ENCODE results near the gene RNF225. TPM values are rescaled to one million over a fixed set of nuclear protein-coding genes. Genes with fewer than 3 reads are reported as not detected.

RNF225 gene
- 1.4 and 3.8 TPM in 2 replicates for total RNA-seq (2014; rRNA removed; shearing (Covaris generic))

GRCh38 chr19:58395220-58395978, at the start of gene RNF225:
TSS of gene RNF225 (plus strand) at chr19:58395656. CDS start at chr19:58396090, 434 bp downstream.

GRCh38 chr19:58352760-58353671, 42.4 kb upstream of the RNF225 start, which contains the start of gene A1BG:
TSS of gene A1BG (minus strand) at chr19:58353492. CDS start at chr19:58353437, 55 bp downstream.

GRCh38 chr19:58362272-58362994, 33.0 kb upstream of the RNF225 start, which contains the start of gene ZNF497:
TSS of gene ZNF497 (minus strand) at chr19:58362751. CDS start at chr19:58357635, 5,116 bp downstream.

GRCh38 chr19:58380662-58381459, 14.6 kb upstream of the RNF225 start, which contains the start of gene ZNF837:
TSS of gene ZNF837 (minus strand) at chr19:58381030. CDS start at chr19:58369332, 11,698 bp downstream.

GRCh38 chr19:58386576-58387337, 8.7 kb upstream of the RNF225 start, which contains the start of gene RPS5:
TSS of gene RPS5 (plus strand) at chr19:58387269. CDS start at chr19:58388138, 869 bp downstream.

GRCh38 chr19:58408152-58409009, 12.9 kb downstream of the RNF225 start, which contains the start of gene ZNF584:
TSS of gene ZNF584 (plus strand) at chr19:58408649. CDS start at chr19:58409148, 499 bp downstream.

GRCh38 chr19:58439576-58440554, 44.4 kb downstream of the RNF225 start, which contains the start of gene ZNF132:
TSS of gene ZNF132 (minus strand) at chr19:58440153. CDS start at chr19:58439821, 332 bp downstream.

Small RNA genes within 50 kb of the gene (small RNA-seq; reads per million reads assigned to genes)
- gene MIR4754 (not detected), gene RNA5SP473 (0.96 reads per million, percentile 54 among the genes with 10 or more reads in this experiment)

Other genes with a start within 250 kb of the RNF225 start
- 10.2 and 10.9 TPM in 2 replicates for gene ZNF329, start 244.9 kb upstream of the RNF225 start, total RNA-seq (2014; rRNA removed; shearing (Covaris generic))
- gene ZNF274, start 212.6 kb upstream of the RNF225 start, total RNA-seq (2014; rRNA removed; shearing (Covaris generic)): 31.2 and 31.4 TPM in 2 replicates
- 59.9 and 84.8 TPM in 2 replicates for gene ZNF544, start 166.7 kb upstream of the RNF225 start, total RNA-seq (2014; rRNA removed; shearing (Covaris generic))
- 6.1 and 6.5 TPM in 2 replicates for gene ZNF8, start 116.7 kb upstream of the RNF225 start, total RNA-seq (2014; rRNA removed; shearing (Covaris generic))
- 96.2 and 96.7 TPM in 2 replicates for gene ERVK3-1, start 90.3 kb upstream of the RNF225 start, total RNA-seq (2014; rRNA removed; shearing (Covaris generic))
- 2.9 TPM in 2 replicates for gene ZSCAN22, start 68.7 kb upstream of the RNF225 start, total RNA-seq (2014; rRNA removed; shearing (Covaris generic))
- gene A1BG, start 42.2 kb upstream of the RNF225 start, total RNA-seq (2014; rRNA removed; shearing (Covaris generic)): 13.4 and 31.9 TPM in 2 replicates
- 1.4 and 2.1 TPM in 2 replicates for gene ZNF497, start 32.9 kb upstream of the RNF225 start, total RNA-seq (2014; rRNA removed; shearing (Covaris generic))
- 5.1 and 6.8 TPM in 2 replicates for gene ZNF837, start 14.6 kb upstream of the RNF225 start, total RNA-seq (2014; rRNA removed; shearing (Covaris generic))
- gene RPS5, start 8.4 kb upstream of the RNF225 start, total RNA-seq (2014; rRNA removed; shearing (Covaris generic)): 4,542 and 4,656 TPM in 2 replicates
- 14.3 and 21.4 TPM in 2 replicates for gene ZNF584, start 13.0 kb downstream of the RNF225 start, total RNA-seq (2014; rRNA removed; shearing (Covaris generic))
- gene ZNF132, start 44.5 kb downstream of the RNF225 start, total RNA-seq (2014; rRNA removed; shearing (Covaris generic)): 0.16 and 0.19 TPM in 2 replicates
- 11.7 and 14.8 TPM in 2 replicates for gene ZNF324B, start 56.0 kb downstream of the RNF225 start, total RNA-seq (2014; rRNA removed; shearing (Covaris generic))
- gene ZNF324, start 71.4 kb downstream of the RNF225 start, total RNA-seq (2014; rRNA removed; shearing (Covaris generic)): 9.8 and 13.7 TPM in 2 replicates
- gene ZNF446, start 80.7 kb downstream of the RNF225 start, total RNA-seq (2014; rRNA removed; shearing (Covaris generic)): 22.6 and 23.1 TPM in 2 replicates
- 40.1 and 41.4 TPM in 2 replicates for gene SLC27A5, start 116.3 kb downstream of the RNF225 start, total RNA-seq (2014; rRNA removed; shearing (Covaris generic))
- 13.1 and 15.4 TPM in 2 replicates for gene ZBTB45, start 124.2 kb downstream of the RNF225 start, total RNA-seq (2014; rRNA removed; shearing (Covaris generic))
- 873 and 886 TPM in 2 replicates for gene TRIM28, start 148.4 kb downstream of the RNF225 start, total RNA-seq (2014; rRNA removed; shearing (Covaris generic))
- gene CHMP2A, start 159.4 kb downstream of the RNF225 start, total RNA-seq (2014; rRNA removed; shearing (Covaris generic)): 361 and 379 TPM in 2 replicates
- 195 and 207 TPM in 2 replicates for gene UBE2M, start 163.0 kb downstream of the RNF225 start, total RNA-seq (2014; rRNA removed; shearing (Covaris generic))
- gene MZF1, start 177.7 kb downstream of the RNF225 start, total RNA-seq (2014; rRNA removed; shearing (Covaris generic)): 39.1 and 41.3 TPM in 2 replicates

Measured in A375 (cell line).